KMS-11 (cell line): Measurements from ENCODE around the gene FBXL17.
"Not testable (repeated sequence)": the region's sequence is repeated elsewhere in the genome, so short reads cannot be mapped to it uniquely, and the experiment has no call there.

Experiments
- H2AFZ ChIP-seq: fragments of 200-600 bp; sonication (generic); 2 replicates; pipeline ENCODE4 v1.6.1; 2016; ENCODE audit warnings: antibody characterized with exemption, mixed run types, low read depth
- H3K27ac ChIP-seq: fragments of 200-600 bp; sonication (generic); 2 replicates; pipeline ENCODE4 v1.6.1; 2016; ENCODE audit warnings: mild to moderate bottlenecking, mixed run types
- H3K27me3 ChIP-seq: fragments of 200-600 bp; sonication (generic); 2 replicates; pipeline ENCODE4 v1.6.1; 2017; ENCODE audit warnings: mild to moderate bottlenecking, low read depth, mixed run types, moderate library complexity; ENCODE audit not compliant: insufficient read depth
- H3K36me3 ChIP-seq: fragments of 200-600 bp; sonication (generic); 2 replicates; pipeline ENCODE4 v1.6.1; 2017; ENCODE audit warnings: mild to moderate bottlenecking, mixed run types; ENCODE audit not compliant: insufficient read depth
- H3K4me1 ChIP-seq: fragments of 200-600 bp; sonication (generic); 2 replicates; pipeline ENCODE4 v1.6.1; 2016; ENCODE audit warnings: mild to moderate bottlenecking, low read depth, mixed run types; ENCODE audit not compliant: poor library complexity, severe bottlenecking
- H3K4me2 ChIP-seq: fragments of 200-600 bp; sonication (generic); 2 replicates; pipeline ENCODE4 v1.7.0; 2016; ENCODE audit warnings: mild to moderate bottlenecking, mixed run types
- H3K4me3 ChIP-seq: fragments of 200-600 bp; sonication (generic); IDR thresholded peaks from 2 replicates; pipeline ENCODE4 v1.6.1; 2017; ENCODE audit warnings: low read depth, low read length, mixed read lengths; ENCODE audit not compliant: insufficient read depth
- H3K79me2 ChIP-seq: fragments of 200-600 bp; sonication (generic); 2 replicates; pipeline ENCODE4 v1.6.1; 2016; ENCODE audit warnings: low read depth, mixed run types; ENCODE audit not compliant: insufficient read depth
- H3K9ac ChIP-seq: fragments of 200-600 bp; sonication (generic); 2 replicates; pipeline ENCODE4 v1.6.1; 2016; ENCODE audit warnings: mild to moderate bottlenecking, mixed run types
- H4K20me1 ChIP-seq: fragments of 200-600 bp; sonication (generic); 2 replicates; pipeline ENCODE4 v1.6.1; 2016; ENCODE audit warnings: mild to moderate bottlenecking, mixed run types; ENCODE audit not compliant: insufficient read depth
- TF ChIP-seq, protein P1 (sequence below): fragments of 200-600 bp; sonication (generic); conservative IDR thresholded peaks from 2 replicates; pipeline ENCODE4 v1.6.1; 2017; ENCODE audit warnings: low read depth, mild to moderate bottlenecking, antibody characterized with exemption, low read length, moderate library complexity, mixed read lengths

FBXL17 gene

DNA sequence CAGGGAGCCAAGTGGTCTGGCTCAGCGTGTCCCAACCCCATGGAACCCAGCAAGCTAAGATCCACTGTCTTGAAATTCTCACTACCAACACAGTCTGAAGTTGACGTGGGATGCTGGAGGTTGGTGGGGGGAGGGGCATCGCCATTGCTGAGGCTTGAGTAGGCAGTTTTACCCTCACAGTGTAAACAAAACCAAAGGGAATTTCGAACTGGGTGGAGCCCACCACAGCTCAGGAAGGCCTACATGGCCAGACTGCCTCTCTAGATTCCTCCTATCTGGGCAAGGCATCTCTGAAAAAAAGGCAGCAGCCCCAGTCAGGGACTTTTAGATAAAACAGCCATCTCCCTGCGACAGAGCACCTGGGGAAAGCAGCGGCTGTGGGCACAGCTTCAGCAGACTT lies 17.1 kb upstream of the FBXL17 start:
- no peak overlapping the region for H3K4me3 ChIP-seq
- H3K79me2 ChIP-seq = no peaks in the 10 kb centered on the region
- H4K20me1 ChIP-seq = no peaks in the 10 kb centered on the region
- no peak overlapping the region for H3K27ac ChIP-seq
- no peaks in the 10 kb centered on the region for H3K4me1 ChIP-seq
- TF ChIP-seq, protein P1, sequence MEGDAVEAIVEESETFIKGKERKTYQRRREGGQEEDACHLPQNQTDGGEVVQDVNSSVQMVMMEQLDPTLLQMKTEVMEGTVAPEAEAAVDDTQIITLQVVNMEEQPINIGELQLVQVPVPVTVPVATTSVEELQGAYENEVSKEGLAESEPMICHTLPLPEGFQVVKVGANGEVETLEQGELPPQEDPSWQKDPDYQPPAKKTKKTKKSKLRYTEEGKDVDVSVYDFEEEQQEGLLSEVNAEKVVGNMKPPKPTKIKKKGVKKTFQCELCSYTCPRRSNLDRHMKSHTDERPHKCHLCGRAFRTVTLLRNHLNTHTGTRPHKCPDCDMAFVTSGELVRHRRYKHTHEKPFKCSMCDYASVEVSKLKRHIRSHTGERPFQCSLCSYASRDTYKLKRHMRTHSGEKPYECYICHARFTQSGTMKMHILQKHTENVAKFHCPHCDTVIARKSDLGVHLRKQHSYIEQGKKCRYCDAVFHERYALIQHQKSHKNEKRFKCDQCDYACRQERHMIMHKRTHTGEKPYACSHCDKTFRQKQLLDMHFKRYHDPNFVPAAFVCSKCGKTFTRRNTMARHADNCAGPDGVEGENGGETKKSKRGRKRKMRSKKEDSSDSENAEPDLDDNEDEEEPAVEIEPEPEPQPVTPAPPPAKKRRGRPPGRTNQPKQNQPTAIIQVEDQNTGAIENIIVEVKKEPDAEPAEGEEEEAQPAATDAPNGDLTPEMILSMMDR = no peak
- no peak overlapping the region for H3K9ac ChIP-seq
- no peaks in the 10 kb centered on the region for H3K36me3 ChIP-seq
- no peak overlapping the region for H3K4me2 ChIP-seq
- no peaks in the 10 kb centered on the region for H3K27me3 ChIP-seq
- peak overlapping the region; percentile 3; the same call in 1 of the 2 replicates for H2AFZ ChIP-seq

DNA sequence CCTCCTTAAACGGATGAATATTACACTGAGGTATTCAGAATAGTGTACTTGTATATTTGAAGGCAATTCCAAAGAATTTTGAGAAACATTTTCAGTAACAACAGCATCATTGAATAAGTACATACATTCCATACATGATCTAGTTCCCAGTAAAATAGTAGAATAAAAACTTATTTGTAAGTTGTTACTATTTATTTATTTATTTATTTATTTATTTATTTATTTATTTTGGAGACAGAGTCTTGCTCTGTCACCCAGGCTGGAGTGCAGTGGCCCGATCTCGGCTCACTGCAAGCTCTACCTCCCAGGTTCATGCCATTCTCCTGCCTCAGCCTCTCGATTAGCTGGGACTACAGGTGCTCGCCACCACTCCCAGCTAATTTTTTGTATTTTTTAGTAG lies 14.9 kb upstream of the FBXL17 start:
- H4K20me1 ChIP-seq, H3K4me2 ChIP-seq, H2AFZ ChIP-seq, H3K27me3 ChIP-seq, H3K36me3 ChIP-seq, H3K27ac ChIP-seq, H3K4me1 ChIP-seq, H3K79me2 ChIP-seq, H3K9ac ChIP-seq, H3K4me3 ChIP-seq: not testable (repeated sequence)

DNA sequence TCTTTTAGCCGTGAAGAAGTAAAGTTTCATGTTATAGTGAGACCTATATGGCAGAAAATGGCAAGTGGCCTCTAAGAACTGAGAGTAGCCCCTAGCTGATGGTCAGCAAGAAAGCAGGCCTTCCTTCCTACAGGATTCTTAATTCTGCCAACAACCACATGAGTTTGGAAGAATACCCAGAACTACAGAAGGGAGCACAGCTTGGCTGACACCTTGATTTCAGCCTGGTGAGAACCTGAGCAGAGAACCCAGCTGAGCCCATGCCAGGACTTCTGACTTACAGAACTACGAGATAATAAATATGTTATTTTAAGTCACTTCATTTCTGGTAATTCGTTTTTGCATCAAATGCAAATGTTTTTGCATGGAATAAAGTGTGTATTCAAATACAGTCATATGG lies 5.9 kb upstream of the FBXL17 start:
- no peak overlapping the region for H3K27ac ChIP-seq
- no peak overlapping the region for H3K9ac ChIP-seq
- H4K20me1 ChIP-seq = no peaks in the 10 kb centered on the region
- no peak overlapping the region for H2AFZ ChIP-seq
- no peak overlapping the region for H3K4me2 ChIP-seq
- H3K4me1 ChIP-seq = peaks cover 8% of the 10 kb centered on the region
- H3K36me3 ChIP-seq = no peaks in the 10 kb centered on the region
- TF ChIP-seq, protein P1 = no peak
- no peaks in the 10 kb centered on the region for H3K79me2 ChIP-seq
- no peak overlapping the region for H3K4me3 ChIP-seq
- H3K27me3 ChIP-seq = no peaks in the 10 kb centered on the region

DNA sequence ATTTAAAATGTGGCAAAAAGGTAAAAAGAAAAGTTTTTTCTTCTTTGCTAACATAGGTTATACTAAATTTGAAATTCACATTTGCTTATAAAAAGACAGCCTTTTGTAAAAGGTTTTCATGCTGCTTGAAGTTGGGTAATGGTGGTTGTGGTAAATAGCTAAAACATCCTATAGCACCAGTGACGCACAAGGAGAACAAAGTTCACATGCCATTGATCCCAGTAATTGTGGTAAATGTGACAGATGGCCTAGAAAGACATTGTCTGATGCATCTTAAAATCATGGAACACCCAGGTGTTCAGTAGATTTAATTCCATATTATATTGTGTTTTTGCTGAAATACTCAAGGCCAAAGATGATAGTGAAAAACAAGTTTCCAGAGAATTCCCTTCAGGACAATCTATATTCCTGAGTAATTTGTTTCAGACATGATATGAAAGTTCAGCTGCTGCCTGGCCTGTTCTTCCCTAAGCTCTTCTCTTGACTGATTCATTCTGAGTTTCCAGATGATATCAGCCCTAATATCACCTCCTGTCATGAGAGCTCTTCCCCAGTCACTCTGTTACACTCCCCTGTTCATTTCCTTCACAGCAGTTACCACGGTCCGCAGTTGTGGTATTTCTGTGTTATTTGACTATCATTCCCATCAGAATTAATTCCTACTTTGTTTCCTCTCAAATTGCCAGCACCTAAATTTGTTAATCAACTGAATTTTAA lies 4.6 kb upstream of the FBXL17 start:
- H3K4me3 ChIP-seq = no peak overlapping the region
- no peaks in the 10 kb centered on the region for H4K20me1 ChIP-seq
- H3K79me2 ChIP-seq = no peaks in the 10 kb centered on the region
- TF ChIP-seq, protein P1 = no peak
- H3K9ac ChIP-seq = no peak overlapping the region
- no peak overlapping the region for H2AFZ ChIP-seq
- H3K27ac ChIP-seq = no peak overlapping the region
- H3K27me3 ChIP-seq = no peaks in the 10 kb centered on the region
- H3K4me2 ChIP-seq = no peak overlapping the region
- peaks cover 8% of the 10 kb centered on the region for H3K4me1 ChIP-seq
- H3K36me3 ChIP-seq = no peaks in the 10 kb centered on the region

DNA sequence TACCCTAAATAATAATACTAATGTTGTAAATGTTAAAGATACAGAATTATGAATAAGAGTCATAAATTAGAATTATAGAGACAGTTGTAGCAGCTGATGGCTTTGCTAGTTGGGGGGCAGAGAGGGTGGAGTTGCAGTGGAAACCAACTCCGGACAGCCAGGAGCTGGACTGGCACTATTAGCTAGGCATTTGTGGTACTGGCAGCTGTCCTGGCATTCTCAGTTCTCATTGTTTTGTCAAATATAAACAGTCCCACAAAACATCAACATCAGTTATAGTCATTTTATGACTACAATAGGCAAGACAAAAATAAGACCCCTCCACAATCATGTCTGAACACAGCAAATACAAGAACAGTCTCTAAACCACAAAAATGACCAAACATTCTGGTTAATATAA lies 2.8 kb upstream of the FBXL17 start:
- TF ChIP-seq, protein P1 = no peak
- peaks cover 2% of the 10 kb centered on the region; the same call in 1 of the 2 replicates for H3K79me2 ChIP-seq

More for the DNA sequence above, 2.8 kb upstream of the FBXL17 start:
- Histone ChIP-seq H3K27me3 (no peaks in the 10 kb centered on the region), H4K20me1 (no peaks in the 10 kb centered on the region), H3K36me3 (no peaks in the 10 kb centered on the region), H3K27ac (no peak overlapping the region), H2AFZ (no peak overlapping the region), H3K9ac (no peak overlapping the region), H3K4me1 (peaks cover 12% of the 10 kb centered on the region), H3K4me2 (no peak overlapping the region), H3K4me3 (no peak overlapping the region)
